Measurements from ENCODE around the gene KCTD13.
"Not testable (repeated sequence)": the region's sequence is repeated elsewhere in the genome, so short reads cannot be mapped to it uniquely, and the experiment has no call there.

KCTD13 gene

GRCh38 chr16:29906520-29907244 lies 19.3 kb downstream of the KCTD13 start:
- FAIRE-seq = no peak

- no peak for FAIRE-seq
These were observed 20.4 kb downstream of the KCTD13 start for GRCh38 chr16:29905668-29906067.

GRCh38 chr16:29904947-29905346 lies 21.1 kb downstream of the KCTD13 start:
- FAIRE-seq = no peak

- no peak for FAIRE-seq
These were observed 22.4 kb downstream of the KCTD13 start for GRCh38 chr16:29903590-29903989.

- no peak for FAIRE-seq
These were observed 24.4 kb downstream of the KCTD13 start for GRCh38 chr16:29901607-29901945.

GRCh38 chr16:29900888-29901606 lies 25.0 kb downstream of the KCTD13 start:
- no peak for FAIRE-seq

- FAIRE-seq = no peak
These were observed 25.7 kb downstream of the KCTD13 start, which contains the start of gene ASPHD1 for GRCh38 chr16:29900102-29900887. Gene ASPHD1, plus strand, starts transcription at chr16:29900488. Its CDS starts 484 bp downstream, at chr16:29900972.

- no peak for FAIRE-seq
These were observed 26.4 kb downstream of the KCTD13 start, which contains the start of gene SEZ6L2 for GRCh38 chr16:29899516-29900101. Gene SEZ6L2, minus strand, starts transcription at chr16:29899550. Its CDS starts 531 bp downstream, at chr16:29899019.

GRCh38 chr16:29898804-29899515 lies 27.1 kb downstream of the KCTD13 start:
- no peak for FAIRE-seq

GRCh38 chr16:29898135-29898803 lies 27.8 kb downstream of the KCTD13 start:
- FAIRE-seq = no peak

GRCh38 chr16:29897333-29897732 lies 28.7 kb downstream of the KCTD13 start:
- FAIRE-seq = no peak

GRCh38 chr16:29896841-29897240 lies 29.2 kb downstream of the KCTD13 start:
- no peak for FAIRE-seq

GRCh38 chr16:29894352-29894751 lies 31.7 kb downstream of the KCTD13 start:
- no peak for FAIRE-seq

- FAIRE-seq = no peak
These were observed 32.5 kb downstream of the KCTD13 start for GRCh38 chr16:29893553-29893952.

GRCh38 chr16:29892458-29892813 lies 33.6 kb downstream of the KCTD13 start:
- FAIRE-seq = no peak

- FAIRE-seq = no peak
These were observed 34.2 kb downstream of the KCTD13 start for GRCh38 chr16:29891525-29892457.

GRCh38 chr16:29889372-29889771 lies 36.7 kb downstream of the KCTD13 start:
- FAIRE-seq = not testable (repeated sequence)

- no peak for FAIRE-seq
These were observed 42.0 kb downstream of the KCTD13 start for GRCh38 chr16:29883987-29884386.

GRCh38 chr16:29881050-29881449 lies 45.0 kb downstream of the KCTD13 start:
- FAIRE-seq = no peak

GRCh38 chr16:29878172-29878571 lies 47.9 kb downstream of the KCTD13 start:
- FAIRE-seq = no peak
